ENCODE measurements around the gene ACAN. TPM values are rescaled to one million over a fixed set of nuclear protein-coding genes. Genes with fewer than 3 reads are reported as not detected.

Gene ACAN
- total RNA-seq, 2 experiments from 2014 or later = not detected

DNA sequence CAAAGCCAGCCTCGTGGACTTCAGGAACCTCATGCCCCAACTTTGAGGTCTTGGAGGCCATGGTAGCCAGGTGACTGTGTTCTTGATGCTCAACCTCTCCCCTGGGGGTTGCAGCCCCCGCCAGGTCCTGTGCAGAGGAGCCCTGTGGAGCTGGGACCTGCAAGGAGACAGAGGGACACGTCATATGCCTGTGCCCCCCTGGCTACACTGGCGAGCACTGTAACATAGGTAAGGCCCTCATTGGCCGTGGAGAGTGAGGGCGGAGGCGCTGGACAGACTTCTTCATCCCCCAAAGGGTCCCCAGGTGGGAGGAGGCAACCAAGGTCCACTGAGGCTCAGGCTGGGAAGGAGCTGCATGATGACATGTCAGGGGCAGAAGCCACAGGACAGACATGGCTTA lies 57.0 kb downstream of the ACAN start:
- Histone ChIP-seq H3K4me1 (ENCODE audit: insufficient read depth, low read length) (no peaks in the 10 kb centered on the region), H3K4me3 (ENCODE audit: low read length) (no peak overlapping the region), H3K27ac (ENCODE audit: low read depth in 1 of 2, low read length in 2 of 2) (no peak overlapping the region), H3K27me3 (ENCODE audit: control insufficient read depth in 1 of 2, insufficient read depth in 2 of 2, low read length in 2 of 2) (no peaks in the 10 kb centered on the region), H3K36me3 (ENCODE audit: insufficient read depth, low read length) (no peaks in the 10 kb centered on the region), H3K9me3 (ENCODE audit: control insufficient read depth in 1 of 2, insufficient read depth in 1 of 2, low read length in 2 of 2) (peaks cover under 1% of the 10 kb centered on the region in 2 experiments)
- intact Hi-C loops (cut with DNase I, micrococcal nuclease) = no loop called here
- TF ChIP-seq, protein P1, sequence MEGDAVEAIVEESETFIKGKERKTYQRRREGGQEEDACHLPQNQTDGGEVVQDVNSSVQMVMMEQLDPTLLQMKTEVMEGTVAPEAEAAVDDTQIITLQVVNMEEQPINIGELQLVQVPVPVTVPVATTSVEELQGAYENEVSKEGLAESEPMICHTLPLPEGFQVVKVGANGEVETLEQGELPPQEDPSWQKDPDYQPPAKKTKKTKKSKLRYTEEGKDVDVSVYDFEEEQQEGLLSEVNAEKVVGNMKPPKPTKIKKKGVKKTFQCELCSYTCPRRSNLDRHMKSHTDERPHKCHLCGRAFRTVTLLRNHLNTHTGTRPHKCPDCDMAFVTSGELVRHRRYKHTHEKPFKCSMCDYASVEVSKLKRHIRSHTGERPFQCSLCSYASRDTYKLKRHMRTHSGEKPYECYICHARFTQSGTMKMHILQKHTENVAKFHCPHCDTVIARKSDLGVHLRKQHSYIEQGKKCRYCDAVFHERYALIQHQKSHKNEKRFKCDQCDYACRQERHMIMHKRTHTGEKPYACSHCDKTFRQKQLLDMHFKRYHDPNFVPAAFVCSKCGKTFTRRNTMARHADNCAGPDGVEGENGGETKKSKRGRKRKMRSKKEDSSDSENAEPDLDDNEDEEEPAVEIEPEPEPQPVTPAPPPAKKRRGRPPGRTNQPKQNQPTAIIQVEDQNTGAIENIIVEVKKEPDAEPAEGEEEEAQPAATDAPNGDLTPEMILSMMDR (IDR thresholded peaks at IDR 0.05) = no peak
- CTCF ChIA-PET = no interaction called here
- POLR2A ChIA-PET = no interaction called here
- H3K4me3 Mint-ChIP-seq = no peak overlapping the region
- ATAC-seq (ENCODE audit: poor library complexity) = no peak
- no peak for DNase-seq
- no peak overlapping the region for H3K27ac Mint-ChIP-seq
- H3K9me3 Mint-ChIP-seq = no peaks in the 10 kb centered on the region
- no peaks in the 10 kb centered on the region for H3K4me1 Mint-ChIP-seq (ENCODE audit: low read depth)
- H3K27me3 Mint-ChIP-seq = no peaks in the 10 kb centered on the region
- no peaks in the 10 kb centered on the region for H3K36me3 Mint-ChIP-seq (ENCODE audit: low read depth)

DNA sequence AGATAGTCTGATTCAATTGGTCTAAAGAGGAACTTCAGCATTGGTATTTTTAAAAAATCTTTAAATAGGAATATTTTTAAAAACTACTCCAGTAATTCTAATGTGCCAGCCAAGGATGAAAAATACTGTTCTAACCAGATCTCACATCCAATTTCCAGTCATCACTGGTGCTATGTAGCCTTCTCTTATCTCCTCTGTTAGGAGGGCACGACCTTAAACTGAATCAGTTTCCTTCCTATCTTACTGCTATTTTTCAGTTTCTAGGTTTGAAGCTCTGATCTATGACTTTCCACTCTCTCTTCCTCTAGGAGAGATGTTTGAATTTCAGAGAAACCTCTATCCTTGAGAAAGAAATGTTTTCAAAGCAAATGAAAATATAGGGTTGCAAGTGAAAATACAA lies 60.2 kb downstream of the ACAN start:
- H3K4me3 ChIP-seq (ENCODE audit: low read length) = no peak overlapping the region
- no peak for ATAC-seq (ENCODE audit: poor library complexity)
- Mint-ChIP-seq H3K36me3 (ENCODE audit: low read depth) (no peaks in the 10 kb centered on the region), H3K27ac (no peak overlapping the region), H3K4me1 (ENCODE audit: low read depth) (no peaks in the 10 kb centered on the region), H3K9me3 (no peaks in the 10 kb centered on the region), H3K27me3 (no peaks in the 10 kb centered on the region), H3K4me3 (no peak overlapping the region)
- H3K36me3 ChIP-seq (ENCODE audit: insufficient read depth, low read length) = no peaks in the 10 kb centered on the region
- no peak overlapping the region for H3K27ac ChIP-seq (ENCODE audit: low read depth in 1 of 2, low read length in 2 of 2)
- ChIA-PET CTCF (no interaction called here), POLR2A (no interaction called here)
- TF ChIP-seq, protein P1 (IDR thresholded peaks at IDR 0.05) = no peak
- H3K27me3 ChIP-seq (ENCODE audit: control insufficient read depth in 1 of 2, insufficient read depth in 2 of 2, low read length in 2 of 2) = no peaks in the 10 kb centered on the region
- DNase-seq = no peak
- no peaks in the 10 kb centered on the region for H3K4me1 ChIP-seq (ENCODE audit: insufficient read depth, low read length)
- intact Hi-C loops (cut with DNase I, micrococcal nuclease) = no loop called here
- H3K9me3 ChIP-seq (ENCODE audit: control insufficient read depth in 1 of 2, insufficient read depth in 1 of 2, low read length in 2 of 2) = no peaks in the 10 kb centered on the region

DNA sequence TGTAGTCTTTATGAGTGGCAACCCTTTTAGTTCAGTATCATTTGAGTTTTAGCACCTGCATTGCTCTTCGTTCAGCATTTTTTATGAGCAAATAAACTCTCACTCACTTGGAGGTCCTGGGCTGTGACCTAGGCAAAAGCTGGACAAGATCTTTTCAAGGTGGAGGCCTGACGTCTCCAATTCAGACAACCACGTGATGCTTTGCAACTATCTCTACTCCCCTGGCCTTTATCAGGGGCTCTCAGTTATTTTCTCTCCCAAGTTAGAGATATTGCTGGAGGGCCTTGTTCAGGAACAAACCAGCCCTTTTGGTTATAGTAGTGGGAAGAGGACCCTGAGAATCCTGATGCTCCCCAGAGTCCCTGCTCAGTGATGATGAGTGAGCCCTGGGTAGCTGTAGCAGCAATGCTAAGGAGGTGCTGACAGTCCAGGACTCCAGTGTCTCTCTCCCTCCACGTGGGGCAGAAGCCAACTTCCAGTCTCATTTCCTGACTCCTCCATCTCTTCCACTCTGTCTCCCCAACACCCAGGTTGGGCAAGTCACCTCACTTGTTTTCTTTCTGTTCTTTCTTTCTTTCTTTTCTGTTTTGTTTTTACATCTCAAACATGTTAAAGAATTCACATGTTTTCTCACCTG lies 61.7 kb downstream of the ACAN start:
- no peak overlapping the region for H3K27ac ChIP-seq (ENCODE audit: low read depth in 1 of 2, low read length in 2 of 2)
- intact Hi-C loops (cut with DNase I, micrococcal nuclease) = no loop called here
- Mint-ChIP-seq H3K4me3 (no peak overlapping the region), H3K27me3 (no peaks in the 10 kb centered on the region), H3K27ac (no peak overlapping the region), H3K36me3 (ENCODE audit: low read depth) (no peaks in the 10 kb centered on the region), H3K4me1 (ENCODE audit: low read depth) (no peaks in the 10 kb centered on the region), H3K9me3 (no peaks in the 10 kb centered on the region)
- ChIA-PET CTCF (no interaction called here), POLR2A (no interaction called here)
- no peaks in the 10 kb centered on the region for H3K4me1 ChIP-seq (ENCODE audit: insufficient read depth, low read length)
- H3K4me3 ChIP-seq (ENCODE audit: low read length) = no peak overlapping the region
- TF ChIP-seq, protein P1 (IDR thresholded peaks at IDR 0.05) = no peak
- ATAC-seq (ENCODE audit: poor library complexity) (no peak), DNase-seq (no peak)
- no peaks in the 10 kb centered on the region for H3K9me3 ChIP-seq (ENCODE audit: control insufficient read depth in 1 of 2, insufficient read depth in 1 of 2, low read length in 2 of 2)
- H3K27me3 ChIP-seq (ENCODE audit: control insufficient read depth in 1 of 2, insufficient read depth in 2 of 2, low read length in 2 of 2) = no peaks in the 10 kb centered on the region
- no peaks in the 10 kb centered on the region for H3K36me3 ChIP-seq (ENCODE audit: insufficient read depth, low read length)
